GM12878 (cell line): ENCODE data around the gene C1orf53. TPM values are rescaled to one million over a fixed set of nuclear protein-coding genes. Genes with fewer than 3 reads are reported as not detected.
"Not testable (repeated sequence)": the region's sequence is repeated elsewhere in the genome, so short reads cannot be mapped to it uniquely, and the experiment has no call there.

Source experiments
- ATAC-seq: fragments of 200-7000 bp; cut with Tn5 transposase; 3 replicates; pipeline ENCODE4 v1.9.1; 2020; ENCODE audit warnings: mild to moderate bottlenecking, moderate library complexity
- BruUV-seq: library from RNA; stranded (reverse); fragments of 400-500 nt; replicated peaks from 2 replicates; lab custom pipeline; 2021; lab: Mats Ljungman, UMichigan
- CTCF ChIA-PET: fragments of 300-600 bp; sonication (Branson Sonifier 250); formaldehyde crosslinking; extraction: SDS; loops from one replicate; lab custom pipeline; 2021; ENCODE audit warnings: inconsistent platforms; lab: Yijun Ruan, JAX
- POLR2A ChIA-PET: fragments of 350-600 bp; formaldehyde crosslinking; extraction: SDS; loops from one replicate; lab custom pipeline; 2021; ENCODE audit warnings: inconsistent platforms; lab: Charles Lee
- RAD21 ChIA-PET: fragments of 300-600 bp; sonication (Branson Sonifier 250); formaldehyde crosslinking; loops from one replicate; lab custom pipeline; 2023; ENCODE audit warnings: antibody characterized with exemption; ENCODE audit not compliant: unreplicated experiment; lab: Charles Lee
- SMC1A ChIA-PET: fragments of 300-600 bp; sonication (Branson Sonifier 250); formaldehyde crosslinking; loops from one replicate; lab custom pipeline; 2023; ENCODE audit not compliant: unreplicated experiment, uncharacterized antibody; lab: Charles Lee
- DNase-seq: peaks from one replicate; pipeline ENCODE4 v3.0.0-alpha.2; 2011; ENCODE audit warnings: low read depth, low spot score
- FAIRE-seq: peaks from 3 replicates; lab custom pipeline; 2011; peaks lifted over from hg19 to GRCh38; lab: Jason Lieb, UNC
- H2AFZ ChIP-seq: 2 replicates; pipeline ENCODE4 v1.6.0; 2011; ENCODE audit warnings: low read depth, low read length, control low read depth; ENCODE audit not compliant: control insufficient read depth
- H3K27ac ChIP-seq: 2 replicates; pipeline ENCODE4 v1.5.1; 2011; ENCODE audit warnings: control low read depth; ENCODE audit not compliant: control insufficient read depth, insufficient read depth
- H3K27me3 ChIP-seq, 2 experiments: replicated peaks in 1 of 2; 2 replicates each; pipeline versions ENCODE4 v1.6.0 to v1.6.1; 2011; ENCODE audit warnings: low read length in 1 of 2; ENCODE audit not compliant: control insufficient read depth in 2 of 2, insufficient read depth in 2 of 2
- H3K36me3 ChIP-seq, 2 experiments: 2 replicates each; pipeline ENCODE4 v1.5.1; 2011; ENCODE audit warnings: low read length in 1 of 2; ENCODE audit not compliant: control insufficient read depth in 2 of 2, insufficient read depth in 2 of 2
- H3K4me1 ChIP-seq: 2 replicates; pipeline ENCODE4 v1.6.1; 2011; ENCODE audit warnings: mild to moderate bottlenecking, low read length, moderate library complexity, mixed read lengths; ENCODE audit not compliant: control insufficient read depth, insufficient read depth
- H3K4me2 ChIP-seq: 2 replicates; pipeline ENCODE4 v1.6.0; 2011; ENCODE audit warnings: control low read depth; ENCODE audit not compliant: control insufficient read depth, insufficient read depth
- H3K4me3 ChIP-seq: fragments of 200-600 bp; sonication (generic); 2 replicates; pipeline ENCODE4 v1.5.1; 2016
- H3K79me2 ChIP-seq: 2 replicates; pipeline ENCODE4 v1.6.0; 2011; ENCODE audit warnings: low read length; ENCODE audit not compliant: control insufficient read depth, insufficient read depth
- H3K9ac ChIP-seq: 2 replicates; pipeline ENCODE4 v1.8.0; 2011; ENCODE audit warnings: low read length, control low read depth, mixed read lengths; ENCODE audit not compliant: control insufficient read depth, insufficient read depth
- H3K9me3 ChIP-seq: replicated peaks from 3 replicates; pipeline ENCODE4 v1.5.1; 2011; ENCODE audit warnings: mild to moderate bottlenecking, low read length; ENCODE audit not compliant: control insufficient read depth, insufficient read depth
- H4K20me1 ChIP-seq: 2 replicates; pipeline ENCODE4 v1.6.0; 2011; ENCODE audit not compliant: control insufficient read depth, insufficient read depth
- CREM ChIP-seq: IDR thresholded peaks from 2 replicates; pipeline ENCODE4 v1.6.1; 2014; ENCODE audit warnings: antibody characterized with exemption, low read depth
- LARP7 ChIP-seq: fragments of 450-650 bp; IDR thresholded peaks from 2 replicates; pipeline ENCODE4 v1.6.1; 2017; ENCODE audit warnings: mild to moderate bottlenecking
- POLR2A ChIP-seq: IDR thresholded peaks from 2 replicates; pipeline ENCODE4 v1.6.1; 2011; ENCODE audit warnings: low read depth, mild to moderate bottlenecking, low read length
- SIN3A ChIP-seq: IDR thresholded peaks from 2 replicates; pipeline ENCODE4 v1.6.1; 2012; ENCODE audit warnings: low read depth, low read length, improper control_type of control experiment
- WGBS: methylation state at CpG from one replicate; pipeline ENCODE4 v1.1.6; 2016; ENCODE audit warnings: low lambda C conversion rate; ENCODE audit not compliant: insufficient replicate concordance, insufficient coverage; ENCODE audit errors: missing lambda C conversion rate; 5-methylcytosine and 5-hydroxymethylcytosine counted together
- in situ Hi-C: fragments of 300-500 bp; cut with MboI; formaldehyde crosslinking; loops from 9 replicates; pipeline ENCODE4 v1.14.3; 2018; ENCODE audit warnings: mixed read lengths
- intact Hi-C: fragments of 100-400 bp; cut with micrococcal nuclease; formaldehyde crosslinking; loops from one replicate; pipeline ENCODE4 v1.14.2; 2022; ENCODE audit not compliant: unreplicated experiment
- polyA plus RNA-seq, 11 experiments: library from polyadenylated mRNA; depleted of rRNA in 4 of 11; unstranded in 6 of 11; stranded (reverse) in 5 of 11; fragments of >200 nt; fragmentation: Nextera tagmentation in 4 of 11; fragmentation: Illumina TruSeq in 1 of 11; extraction: Ambion mirVana in 4 of 11; extraction: Trizol in 1 of 11; gene quantifications; 1 replicate in 1 of 11; 2 replicates in 10 of 11; pipeline versions ENCODE4 v1.2.1 to v1.2.3, GENCODE V29; 2011 to 2016; ENCODE audit warnings: inconsistent platforms in 2 of 11, missing spikeins in 2 of 11, low read depth in 1 of 11
- total RNA-seq, 4 experiments: library from RNA; depleted of rRNA in 3 of 4; stranded (reverse); fragments of >200 nt in 3 of 4; fragmentation: Illumina TruSeq in 1 of 4; extraction: Trizol in 1 of 4; gene quantifications; 2 replicates each; pipeline versions ENCODE4 v1.2.1 to v1.2.3, GENCODE V29; 2013 to 2021
- TF ChIP-seq, protein P1 (sequence below): fragments of 450-650 bp; IDR thresholded peaks from 2 replicates; pipeline ENCODE4 v1.6.1; 2017; ENCODE audit warnings: mild to moderate bottlenecking, moderate library complexity
- TF ChIP-seq, protein P2 (sequence below): fragments of 450-650 bp; IDR thresholded peaks from 2 replicates; pipeline ENCODE4 v1.6.1; 2017; ENCODE audit warnings: low read depth, mild to moderate bottlenecking, moderate library complexity

Gene C1orf53
- total and polyA plus RNA-seq, 10 of the 15 experiments (the other 5 are each of a cell fraction or from before 2014, with no cell fraction given): 0.31 to 5.4 (median 0.59) TPM

DNA sequence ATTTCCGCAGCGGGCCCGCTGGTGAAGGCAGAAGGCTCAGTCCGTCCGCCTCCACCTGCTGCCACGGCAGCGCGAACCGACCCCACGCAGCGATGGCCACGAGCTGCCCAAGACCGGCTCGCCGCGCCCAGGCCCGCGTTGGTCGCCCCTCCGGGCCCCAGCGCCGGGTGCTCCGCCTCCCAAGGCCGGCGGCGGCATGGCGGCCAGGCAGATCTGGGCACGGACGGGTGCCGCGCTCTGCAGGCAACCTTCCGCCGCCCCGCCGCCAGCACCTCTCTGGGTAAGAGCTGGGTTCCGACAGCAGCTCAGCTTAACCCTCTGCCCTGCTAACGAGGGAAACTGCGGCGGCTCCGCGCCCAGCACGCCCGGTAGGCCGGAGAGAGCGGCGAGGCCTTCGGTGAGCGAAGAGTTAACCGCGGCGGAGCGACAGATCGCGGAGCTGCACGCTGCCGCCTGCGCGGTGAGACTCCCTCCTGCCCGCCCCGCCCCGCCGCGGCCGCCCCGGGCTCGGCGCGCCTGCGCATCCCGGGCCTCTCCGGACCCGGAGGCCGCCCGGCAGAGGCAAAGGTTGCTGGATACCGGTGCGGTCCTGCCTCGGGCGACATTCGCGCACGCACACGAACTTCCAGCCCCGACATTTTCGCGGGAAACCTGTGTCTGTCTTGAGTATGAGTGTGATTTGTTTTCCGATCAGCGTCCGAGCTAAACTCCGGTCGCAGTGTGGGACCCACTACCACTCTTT is at the start of gene C1orf53 (continued):
- TF ChIP-seq, protein P1, sequence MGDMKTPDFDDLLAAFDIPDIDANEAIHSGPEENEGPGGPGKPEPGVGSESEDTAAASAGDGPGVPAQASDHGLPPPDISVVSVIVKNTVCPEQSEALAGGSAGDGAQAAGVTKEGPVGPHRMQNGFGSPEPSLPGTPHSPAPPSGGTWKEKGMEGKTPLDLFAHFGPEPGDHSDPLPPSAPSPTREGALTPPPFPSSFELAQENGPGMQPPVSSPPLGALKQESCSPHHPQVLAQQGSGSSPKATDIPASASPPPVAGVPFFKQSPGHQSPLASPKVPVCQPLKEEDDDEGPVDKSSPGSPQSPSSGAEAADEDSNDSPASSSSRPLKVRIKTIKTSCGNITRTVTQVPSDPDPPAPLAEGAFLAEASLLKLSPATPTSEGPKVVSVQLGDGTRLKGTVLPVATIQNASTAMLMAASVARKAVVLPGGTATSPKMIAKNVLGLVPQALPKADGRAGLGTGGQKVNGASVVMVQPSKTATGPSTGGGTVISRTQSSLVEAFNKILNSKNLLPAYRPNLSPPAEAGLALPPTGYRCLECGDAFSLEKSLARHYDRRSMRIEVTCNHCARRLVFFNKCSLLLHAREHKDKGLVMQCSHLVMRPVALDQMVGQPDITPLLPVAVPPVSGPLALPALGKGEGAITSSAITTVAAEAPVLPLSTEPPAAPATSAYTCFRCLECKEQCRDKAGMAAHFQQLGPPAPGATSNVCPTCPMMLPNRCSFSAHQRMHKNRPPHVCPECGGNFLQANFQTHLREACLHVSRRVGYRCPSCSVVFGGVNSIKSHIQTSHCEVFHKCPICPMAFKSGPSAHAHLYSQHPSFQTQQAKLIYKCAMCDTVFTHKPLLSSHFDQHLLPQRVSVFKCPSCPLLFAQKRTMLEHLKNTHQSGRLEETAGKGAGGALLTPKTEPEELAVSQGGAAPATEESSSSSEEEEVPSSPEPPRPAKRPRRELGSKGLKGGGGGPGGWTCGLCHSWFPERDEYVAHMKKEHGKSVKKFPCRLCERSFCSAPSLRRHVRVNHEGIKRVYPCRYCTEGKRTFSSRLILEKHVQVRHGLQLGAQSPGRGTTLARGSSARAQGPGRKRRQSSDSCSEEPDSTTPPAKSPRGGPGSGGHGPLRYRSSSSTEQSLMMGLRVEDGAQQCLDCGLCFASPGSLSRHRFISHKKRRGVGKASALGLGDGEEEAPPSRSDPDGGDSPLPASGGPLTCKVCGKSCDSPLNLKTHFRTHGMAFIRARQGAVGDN: peak; percentile 74
- TF ChIP-seq SIN3A (no peak), CREM (0 out of 2 replicates have a peak, but pooled peaks have one; percentile 17), LARP7 (peak; percentile 96), POLR2A (peak; percentile 90)
- TF ChIP-seq, protein P2, sequence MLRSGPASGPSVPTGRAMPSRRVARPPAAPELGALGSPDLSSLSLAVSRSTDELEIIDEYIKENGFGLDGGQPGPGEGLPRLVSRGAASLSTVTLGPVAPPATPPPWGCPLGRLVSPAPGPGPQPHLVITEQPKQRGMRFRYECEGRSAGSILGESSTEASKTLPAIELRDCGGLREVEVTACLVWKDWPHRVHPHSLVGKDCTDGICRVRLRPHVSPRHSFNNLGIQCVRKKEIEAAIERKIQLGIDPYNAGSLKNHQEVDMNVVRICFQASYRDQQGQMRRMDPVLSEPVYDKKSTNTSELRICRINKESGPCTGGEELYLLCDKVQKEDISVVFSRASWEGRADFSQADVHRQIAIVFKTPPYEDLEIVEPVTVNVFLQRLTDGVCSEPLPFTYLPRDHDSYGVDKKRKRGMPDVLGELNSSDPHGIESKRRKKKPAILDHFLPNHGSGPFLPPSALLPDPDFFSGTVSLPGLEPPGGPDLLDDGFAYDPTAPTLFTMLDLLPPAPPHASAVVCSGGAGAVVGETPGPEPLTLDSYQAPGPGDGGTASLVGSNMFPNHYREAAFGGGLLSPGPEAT: 0 out of 2 replicates have a peak, but pooled peaks have one; percentile 33

DNA sequence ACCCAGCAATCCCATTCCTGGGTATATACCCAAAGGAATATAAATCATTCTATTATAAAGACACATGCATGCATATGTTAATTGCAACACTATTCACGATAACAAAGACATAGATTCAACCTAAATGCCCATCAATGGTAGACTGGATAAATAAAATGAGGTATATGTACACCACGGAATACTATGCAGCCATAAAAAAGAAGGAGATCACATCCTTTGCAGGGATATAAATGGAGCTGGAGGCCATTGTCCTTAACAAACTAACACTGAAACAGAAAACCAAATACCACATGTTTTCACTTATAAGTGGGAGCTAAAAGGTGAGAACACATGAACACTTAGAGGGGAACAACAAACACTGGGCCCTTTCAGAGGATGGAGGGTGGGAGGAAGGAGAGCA is 46.7 kb upstream of the C1orf53 start:
- H3K4me1 ChIP-seq, H3K27me3 ChIP-seq, H3K36me3 ChIP-seq, H3K4me3 ChIP-seq, intact Hi-C loops, FAIRE-seq, in situ Hi-C loops, H3K79me2 ChIP-seq, H3K9ac ChIP-seq, BruUV-seq, POLR2A ChIA-PET, H4K20me1 ChIP-seq, H3K4me2 ChIP-seq, H3K9me3 ChIP-seq, ATAC-seq, H3K27ac ChIP-seq, H2AFZ ChIP-seq, DNase-seq: not testable (repeated sequence)
- ChIA-PET SMC1A (interaction anchor here (0.7 kb wide), 1 partner anchor 17 kb away, joined by 3 read pairs; no protein-coding TSS in a partner anchor), RAD21 (interaction anchor here (1.1 kb wide), 1 partner anchor 162 kb away, joined by 4 read pairs; no protein-coding TSS in a partner anchor), CTCF (interaction anchor here (0.6 to 1.0 kb wide), 2 partner anchors 13 to 721 kb away, joined by 3 to 4 read pairs; no protein-coding TSS in a partner anchor)
- WGBS: 10% methylated on average over 2 of the region's 2 CpGs
